RCC 7860 (cell line): Measurements from ENCODE around the gene SUSD4.

Source experiments
- DNase-seq: peaks from one replicate; pipeline ENCODE4 v3.0.0-alpha.2; 2015; ENCODE audit warnings: low spot score
- FAIRE-seq: peaks from 2 replicates; lab custom pipeline; 2012; peaks lifted over from hg19 to GRCh38; lab: Jason Lieb, UNC

Gene SUSD4

DNA sequence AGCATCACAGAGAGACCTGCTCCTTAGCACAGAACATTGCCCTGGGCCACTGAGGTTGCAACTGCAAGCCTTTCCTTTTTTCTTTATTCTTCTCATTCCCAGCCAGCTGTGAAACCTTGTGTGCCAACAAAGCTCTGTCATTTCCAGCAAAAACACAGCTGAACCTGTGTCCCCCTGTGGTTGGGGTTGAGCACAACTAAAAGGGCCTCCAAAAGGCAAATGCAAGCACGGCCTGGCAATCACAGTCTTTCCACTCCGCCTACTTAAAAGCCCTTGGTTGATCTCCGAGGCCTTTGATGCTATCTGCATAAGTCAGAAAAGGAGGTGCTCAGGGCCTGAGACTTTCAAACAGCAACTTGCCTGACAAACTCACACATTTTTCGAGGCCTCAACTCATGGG, 32.7 kb downstream of the SUSD4 start:
- DNase-seq (no peak), FAIRE-seq (no peak)

DNA sequence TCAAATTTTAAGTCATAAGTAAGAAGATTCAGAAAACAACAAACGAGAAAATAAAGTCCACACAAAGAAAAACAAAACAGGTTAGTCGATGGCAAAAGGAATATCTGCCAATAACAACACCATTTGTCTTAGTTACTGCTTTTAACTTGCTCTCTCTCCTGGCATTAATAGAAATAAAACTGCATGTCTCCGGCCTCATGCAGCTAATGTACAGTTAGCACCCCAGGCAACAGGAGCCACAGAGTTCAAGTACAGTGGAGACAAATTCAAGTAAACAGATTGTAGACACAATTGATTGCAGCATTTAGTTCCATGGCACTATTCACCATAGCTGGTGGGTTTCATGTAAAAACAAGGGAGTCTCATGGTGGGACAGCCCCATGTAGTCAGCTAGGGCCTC, 33.5 kb downstream of the SUSD4 start:
- FAIRE-seq (no peak), DNase-seq (no peak)

DNA sequence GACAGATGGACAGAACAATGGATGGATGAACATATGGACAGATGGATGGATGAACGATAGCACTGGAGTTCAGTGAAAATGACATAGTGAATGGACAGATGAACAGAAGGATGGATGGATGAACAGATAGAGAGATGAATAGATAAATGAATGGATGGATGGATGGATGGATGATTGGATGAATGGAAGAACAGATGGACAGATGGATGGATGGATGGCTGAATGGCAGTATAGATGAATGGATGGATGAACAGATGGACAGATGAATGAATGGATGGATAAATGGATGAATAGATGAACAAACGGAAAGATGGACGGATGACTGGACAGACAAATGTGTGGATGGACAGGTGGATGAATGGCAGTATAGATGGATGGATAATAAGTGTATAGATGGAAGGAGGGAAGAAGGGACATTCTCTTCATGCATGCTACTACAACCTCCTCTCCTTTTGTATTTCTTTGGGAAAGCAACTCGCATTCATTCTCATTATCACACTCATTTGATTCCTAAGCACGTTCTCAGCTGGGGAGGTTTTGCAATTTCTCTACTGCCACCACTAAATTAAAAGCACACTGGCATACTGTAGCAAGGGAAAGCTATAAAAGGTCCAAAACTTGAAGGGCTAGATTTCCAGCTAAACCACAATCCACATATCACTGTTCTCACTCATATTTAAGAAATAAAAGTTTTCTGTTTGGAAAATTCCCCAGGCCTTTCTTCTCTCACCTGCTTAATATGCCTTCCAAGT, 34.1 kb downstream of the SUSD4 start:
- FAIRE-seq (no peak), DNase-seq (no peak)

DNA sequence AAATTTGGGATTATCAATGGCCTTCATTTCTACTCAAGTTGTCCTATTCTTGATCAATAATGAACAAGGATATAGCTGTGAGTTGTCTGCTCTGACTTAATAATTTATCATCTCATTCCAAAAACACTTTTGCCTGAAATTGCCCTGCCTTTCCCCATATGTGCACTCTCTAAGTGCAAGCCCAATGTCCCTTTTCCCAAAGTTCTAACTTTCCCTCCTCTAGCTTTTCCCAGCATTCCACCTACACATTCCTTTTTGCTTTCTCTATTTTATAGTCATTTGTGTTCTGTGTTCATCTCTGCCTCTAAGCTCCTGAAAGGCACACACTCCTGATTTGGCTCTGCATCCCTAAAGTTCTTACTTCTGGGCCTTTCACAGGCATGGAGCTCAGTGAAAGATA, 34.7 kb downstream of the SUSD4 start:
- FAIRE-seq, result no peak
- no peak for DNase-seq

DNA sequence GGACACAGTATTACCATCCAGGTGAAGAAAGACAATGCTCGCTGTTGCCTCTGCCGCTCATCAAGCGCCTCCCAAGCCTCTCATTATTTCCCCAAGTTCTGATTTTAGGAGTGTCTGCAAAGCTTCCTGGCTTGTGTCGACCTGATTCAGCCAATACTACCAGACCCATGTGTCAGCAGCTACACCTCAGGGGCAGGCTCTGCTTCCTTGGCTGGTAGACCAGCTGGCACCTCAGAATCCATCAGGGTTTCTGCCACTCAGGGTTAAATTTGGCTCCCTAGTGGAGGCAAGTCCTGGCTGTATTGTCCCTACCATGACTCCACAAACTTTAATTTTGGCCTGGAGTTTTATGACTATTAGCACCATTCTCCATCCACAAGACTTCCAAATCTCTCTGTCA, 35.4 kb downstream of the SUSD4 start:
- FAIRE-seq (no peak), DNase-seq (no peak)

DNA sequence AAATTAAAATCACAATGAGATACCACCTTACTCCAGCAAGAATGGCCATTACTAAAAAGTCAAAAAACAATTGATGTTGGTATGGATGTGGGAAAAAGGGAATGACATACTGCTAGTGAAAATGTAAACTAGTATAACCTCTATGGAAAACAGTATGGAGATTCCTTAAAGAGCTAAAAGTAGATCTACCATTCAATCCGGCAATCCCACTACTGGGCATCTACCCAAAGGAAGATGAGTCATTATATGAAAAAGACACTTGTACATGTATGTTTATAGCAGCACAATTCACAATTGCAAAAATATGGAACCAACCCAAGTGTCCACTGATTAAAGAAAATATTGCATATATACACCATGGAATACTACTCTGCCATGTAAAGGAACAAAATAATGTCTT, 37.2 kb downstream of the SUSD4 start:
- no peak for FAIRE-seq

DNA sequence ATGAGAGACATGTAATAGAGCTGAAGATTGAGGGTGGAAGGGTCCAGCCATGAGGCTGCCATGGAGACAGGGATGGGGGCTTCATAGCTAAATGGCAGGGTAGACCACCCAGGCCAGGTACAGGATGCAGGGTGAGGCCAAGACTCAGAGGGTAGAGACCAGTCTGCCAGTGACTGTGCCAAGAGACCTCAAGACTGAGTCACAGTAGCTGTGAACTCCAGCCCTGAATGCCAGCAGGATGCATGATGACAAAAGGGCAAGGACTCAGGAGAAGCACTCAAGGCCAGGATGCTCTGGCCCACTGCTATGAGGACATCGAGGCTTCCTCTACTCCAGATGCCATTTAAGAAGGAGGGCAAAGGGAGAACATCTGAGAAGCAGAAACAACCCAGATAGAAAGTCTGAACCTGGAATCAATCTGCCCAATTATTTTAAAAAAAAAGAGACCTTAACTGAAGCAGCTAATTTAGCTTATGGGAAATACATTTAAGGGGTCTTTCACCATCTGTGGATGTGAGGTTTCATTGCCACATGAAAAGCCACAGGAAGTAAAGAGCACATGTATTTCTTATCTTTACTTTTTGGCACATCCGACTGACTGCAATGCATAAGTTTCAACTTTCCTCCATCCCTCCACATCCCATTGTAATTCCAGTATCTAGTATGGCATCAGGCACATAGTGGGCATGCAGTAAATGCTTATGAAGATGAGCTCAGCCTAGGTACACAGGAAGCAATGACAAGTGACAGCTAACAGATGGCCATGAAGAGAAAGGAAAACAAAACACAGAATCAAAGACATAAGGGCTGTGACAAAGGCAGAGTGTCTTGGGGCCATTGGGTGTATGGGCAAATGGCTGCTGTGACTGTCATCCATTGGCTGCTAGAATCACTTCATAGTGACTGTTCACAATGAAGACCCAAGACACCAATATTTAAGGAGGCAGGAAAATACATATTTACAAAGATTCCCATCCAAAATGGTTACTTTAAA, 40.2 kb downstream of the SUSD4 start:
- no peak for DNase-seq
- FAIRE-seq, result no peak

More for the DNA sequence above, 37.2 kb downstream of the SUSD4 start:
- DNase-seq, result no peak

DNA sequence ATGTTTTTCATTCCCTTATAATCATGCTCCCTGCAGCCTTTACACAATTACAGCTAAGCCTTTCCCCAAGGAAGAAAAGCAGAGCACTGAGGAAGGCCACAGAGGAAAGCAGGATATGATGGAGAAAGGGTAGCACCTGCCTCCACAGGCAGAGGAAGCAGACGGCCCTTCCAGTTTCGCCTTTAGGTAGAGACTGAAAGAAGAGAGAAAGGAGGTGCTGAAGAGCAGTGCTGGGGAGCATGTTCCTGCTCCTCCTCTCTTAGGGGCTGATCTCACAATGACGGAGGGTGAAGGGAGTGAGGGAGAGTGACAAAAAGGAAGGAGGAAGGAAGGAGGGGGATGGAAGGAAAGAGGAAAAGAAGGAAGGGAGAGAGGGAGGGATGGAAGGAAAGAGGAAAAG, 41.1 kb downstream of the SUSD4 start:
- FAIRE-seq, result no peak
- no peak for DNase-seq

DNA sequence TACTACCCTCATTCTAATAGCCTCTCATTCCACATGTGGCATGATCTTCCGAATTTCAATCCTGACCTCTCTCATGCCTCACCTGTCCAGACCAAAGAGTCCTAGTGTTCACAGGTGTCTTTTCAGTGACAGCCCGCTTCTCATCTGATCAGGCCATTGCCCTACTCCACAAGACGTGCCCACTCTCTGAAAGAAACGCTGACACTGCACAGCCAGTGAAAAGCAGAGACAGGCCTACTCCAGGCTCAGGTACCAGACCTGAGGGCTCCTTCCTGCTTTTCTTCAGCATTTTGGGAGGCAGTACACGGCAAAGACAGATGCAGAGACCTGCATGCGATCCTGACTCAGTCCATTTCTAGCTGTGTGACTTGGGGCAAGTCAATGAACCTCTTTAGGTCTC, 43.0 kb downstream of the SUSD4 start:
- FAIRE-seq, result no peak

DNA sequence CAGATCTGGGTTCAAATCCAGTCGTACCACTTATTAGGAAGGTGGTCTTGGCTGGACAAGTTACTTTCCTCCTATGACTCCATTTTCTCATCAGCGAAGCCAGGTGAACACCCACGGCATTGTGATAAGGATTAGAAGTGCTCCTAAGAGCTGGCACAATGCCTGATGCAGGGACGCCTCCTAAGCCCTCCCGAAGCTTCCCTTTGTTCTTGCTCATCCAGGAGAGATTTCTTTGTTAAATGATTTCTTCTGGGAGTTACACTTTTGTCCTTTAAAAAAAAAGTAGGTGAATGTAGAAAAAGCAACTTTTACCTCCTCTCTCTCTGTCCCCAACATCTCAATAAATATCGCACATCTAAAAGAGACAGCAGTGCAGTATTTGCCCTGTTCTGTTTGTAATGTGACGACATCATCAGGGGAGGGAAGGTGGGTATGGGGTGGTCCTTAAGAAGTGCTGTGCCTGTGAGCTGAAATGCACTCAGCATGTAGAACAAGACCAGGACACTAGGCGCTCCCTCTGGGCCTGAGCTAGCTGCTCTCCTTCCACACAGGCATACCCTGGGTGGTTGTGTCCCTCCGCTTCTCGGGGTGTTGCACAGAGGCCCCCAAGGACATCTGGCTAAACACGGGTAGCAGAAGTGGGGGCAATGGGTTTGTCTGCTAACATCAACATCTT, 43.9 kb downstream of the SUSD4 start:
- FAIRE-seq (no peak), DNase-seq (no peak)

More for the DNA sequence above, 43.0 kb downstream of the SUSD4 start:
- DNase-seq, result no peak

DNA sequence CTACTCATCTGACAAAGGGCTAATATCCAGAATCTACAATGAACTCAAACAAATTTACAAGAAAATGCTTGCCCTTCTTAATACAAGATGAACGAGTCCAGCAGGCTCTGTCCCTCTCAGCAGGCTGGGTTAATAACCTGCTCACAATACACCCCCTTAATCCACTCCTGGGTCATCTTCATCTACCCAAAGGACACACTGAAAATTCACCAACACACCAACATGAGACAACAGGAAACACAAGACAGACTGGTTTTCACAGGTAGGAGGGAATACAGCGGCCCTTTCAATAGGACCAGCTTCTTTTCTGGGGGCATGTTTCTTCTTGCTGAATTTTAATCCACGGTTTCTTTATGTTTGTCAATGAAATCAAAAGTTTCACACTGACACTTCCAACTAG, 44.6 kb downstream of the SUSD4 start:
- FAIRE-seq (no peak), DNase-seq (no peak)

DNA sequence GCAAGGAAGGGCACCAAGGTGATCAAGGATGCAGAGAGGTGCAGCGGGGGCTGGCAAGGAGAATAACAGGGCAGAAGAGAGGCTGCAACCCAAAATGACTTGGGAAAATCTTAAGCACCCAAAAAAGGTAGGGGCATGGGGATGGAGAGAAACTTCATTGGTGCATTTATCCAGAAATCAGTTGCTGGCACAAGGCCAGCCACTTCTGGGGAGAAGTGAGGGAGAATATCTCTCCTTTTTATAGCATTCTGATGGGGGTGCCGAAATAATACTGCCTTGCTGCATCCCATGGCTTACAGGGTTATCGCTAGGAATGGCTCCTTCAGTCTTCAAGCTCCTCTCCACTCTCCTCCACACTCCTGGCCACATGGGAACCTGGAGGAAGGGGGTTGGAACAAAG, 47.9 kb downstream of the SUSD4 start:
- no peak for FAIRE-seq
- no peak for DNase-seq

DNA sequence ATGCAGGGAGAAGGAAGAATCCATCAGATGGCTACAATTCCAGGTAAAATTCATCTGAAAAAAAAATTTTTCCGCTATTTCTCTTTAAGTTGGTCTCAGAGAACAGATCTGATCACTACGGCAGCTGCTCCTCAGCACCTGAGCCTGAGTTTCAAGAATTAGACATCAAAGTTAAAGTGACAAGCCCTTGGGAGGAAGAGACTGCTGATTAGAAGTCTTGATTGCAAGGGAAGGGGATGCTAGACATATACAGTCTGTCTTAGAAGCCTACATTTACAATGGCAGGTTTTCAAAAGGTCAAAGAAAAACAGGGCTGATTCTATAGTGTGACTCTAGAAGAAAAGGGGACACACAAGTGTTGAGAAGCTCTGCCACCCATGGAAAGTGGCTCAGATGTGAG, 48.3 kb downstream of the SUSD4 start:
- FAIRE-seq, result no peak
- no peak for DNase-seq

DNA sequence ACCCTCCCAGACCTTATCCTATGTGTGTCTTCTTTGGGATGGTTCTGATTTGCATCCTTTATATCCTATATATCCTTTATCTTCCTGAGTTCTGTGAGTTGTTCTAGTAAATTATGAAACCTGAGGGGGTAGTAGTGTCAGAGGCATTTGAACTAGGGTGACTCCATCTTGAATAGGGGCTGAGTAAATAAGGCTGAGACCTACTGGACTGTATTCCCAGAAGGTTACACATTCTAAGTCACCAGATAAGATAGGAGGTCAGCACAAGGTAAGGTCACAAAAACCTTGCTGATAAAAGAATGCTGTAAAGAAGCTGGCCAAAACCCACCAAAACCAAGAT, 50.6 kb downstream of the SUSD4 start:
- DNase-seq (no peak), FAIRE-seq (no peak)

DNA sequence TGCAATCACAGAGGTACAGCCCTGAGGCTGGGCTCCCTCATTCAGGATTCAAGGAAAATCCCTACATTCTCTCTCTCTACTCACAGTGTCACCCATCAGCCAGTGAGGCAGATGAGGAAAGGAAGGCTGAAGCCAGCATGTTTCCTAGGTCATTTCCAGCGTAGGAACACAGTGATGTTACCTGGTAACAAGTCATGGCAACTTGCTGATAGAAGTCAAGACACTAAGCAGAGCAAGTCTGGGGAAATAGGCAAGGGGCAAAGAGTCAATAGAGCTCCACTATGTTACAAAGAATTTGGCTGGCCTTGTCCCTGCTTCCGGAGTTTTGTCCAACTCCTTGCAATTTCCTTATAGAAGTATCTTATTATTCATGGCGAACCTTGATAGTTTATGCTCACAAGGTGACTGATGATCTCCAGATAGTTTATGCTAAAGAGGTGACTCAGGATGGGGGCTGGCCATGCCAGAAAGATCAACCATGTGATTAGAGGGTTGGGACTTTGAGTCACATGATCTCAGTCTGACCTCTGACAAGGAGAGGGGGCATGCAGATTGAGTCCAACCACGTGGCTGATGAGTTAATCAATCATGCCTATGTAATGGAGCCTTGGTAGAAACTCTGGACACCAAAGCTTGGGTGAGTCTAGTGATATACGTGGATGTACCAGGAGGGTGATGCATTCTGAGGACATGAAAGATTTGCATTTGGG, 51.1 kb downstream of the SUSD4 start:
- DNase-seq, result no peak
- no peak for FAIRE-seq

DNA sequence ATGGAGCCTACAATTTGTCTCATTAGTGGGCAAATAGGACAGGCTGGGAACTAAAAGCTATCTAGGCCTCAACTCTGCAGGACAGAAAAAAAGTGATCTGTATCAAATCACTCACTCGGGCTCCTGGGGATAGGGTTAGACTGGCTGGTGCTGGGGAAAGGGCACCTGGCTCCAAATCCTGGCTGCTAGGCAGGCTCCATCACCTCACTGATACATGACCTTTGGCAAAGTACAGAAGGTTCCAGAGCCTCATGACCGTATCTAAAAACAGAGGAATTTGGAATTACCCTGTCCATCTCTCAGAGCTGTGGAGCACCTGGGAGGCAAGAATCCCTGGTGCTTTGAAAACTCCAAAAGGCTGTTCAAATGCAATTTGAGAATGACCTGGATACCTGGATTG, 51.7 kb downstream of the SUSD4 start:
- DNase-seq (no peak), FAIRE-seq (no peak)

DNA sequence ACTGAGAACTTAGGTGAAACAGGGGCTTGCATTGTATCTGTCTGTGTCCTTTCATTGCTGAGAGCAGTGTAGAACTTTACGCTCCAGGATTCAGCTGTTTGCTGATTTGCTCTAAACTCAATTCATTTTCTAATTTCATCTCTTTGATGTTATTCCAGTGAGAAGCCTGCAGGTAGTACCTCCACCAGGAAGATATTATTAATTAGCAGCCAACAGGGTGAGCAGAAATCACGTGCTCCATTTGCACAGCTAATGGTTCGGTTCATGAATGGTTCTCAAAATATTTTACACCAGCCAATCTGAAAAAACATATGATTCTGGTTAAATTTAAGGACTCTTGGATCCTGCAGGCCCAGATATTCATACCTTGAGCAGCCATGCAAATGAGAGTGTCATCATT, 52.1 kb downstream of the SUSD4 start:
- DNase-seq (no peak), FAIRE-seq (no peak)

DNA sequence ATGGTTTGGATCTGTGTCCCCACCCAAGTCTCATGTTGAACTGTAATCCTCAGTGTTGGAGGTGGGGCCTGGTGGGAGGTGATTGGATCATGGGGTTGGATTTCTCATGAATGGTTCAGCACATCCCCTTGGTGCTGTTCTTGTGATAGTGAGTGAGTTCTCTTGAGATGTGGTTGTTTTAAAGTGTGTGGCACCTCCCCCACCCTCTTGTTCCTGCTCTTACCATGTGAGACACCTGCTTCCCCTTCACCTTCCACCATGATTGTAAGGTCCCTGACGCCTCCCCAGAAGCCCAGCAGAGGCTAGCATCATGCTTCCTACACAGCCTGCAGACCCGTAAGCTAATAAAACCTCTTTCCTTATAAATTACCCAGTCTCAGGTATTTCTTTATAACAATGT, 55.8 kb downstream of the SUSD4 start:
- FAIRE-seq (no peak), DNase-seq (no peak)

DNA sequence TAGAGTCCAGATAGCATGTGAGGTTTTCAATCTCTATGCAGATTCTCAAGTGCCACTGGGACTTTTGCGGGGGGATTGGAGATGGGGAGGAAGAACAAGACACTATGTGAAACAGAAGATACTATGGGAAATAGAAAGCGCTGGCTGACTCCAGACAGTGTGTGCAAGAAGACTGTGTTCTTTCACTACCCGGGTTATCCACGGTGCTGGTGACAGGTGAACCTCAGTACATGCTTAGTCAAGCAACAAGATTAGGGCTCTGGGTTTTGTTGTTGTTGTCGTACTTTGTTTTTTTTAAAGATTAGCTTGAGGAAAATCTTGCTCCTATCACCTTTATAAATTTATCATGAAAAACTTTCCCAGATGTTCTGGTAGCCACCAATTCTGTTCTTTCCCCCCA, 56.4 kb downstream of the SUSD4 start:
- DNase-seq, result no peak
- no peak for FAIRE-seq

DNA sequence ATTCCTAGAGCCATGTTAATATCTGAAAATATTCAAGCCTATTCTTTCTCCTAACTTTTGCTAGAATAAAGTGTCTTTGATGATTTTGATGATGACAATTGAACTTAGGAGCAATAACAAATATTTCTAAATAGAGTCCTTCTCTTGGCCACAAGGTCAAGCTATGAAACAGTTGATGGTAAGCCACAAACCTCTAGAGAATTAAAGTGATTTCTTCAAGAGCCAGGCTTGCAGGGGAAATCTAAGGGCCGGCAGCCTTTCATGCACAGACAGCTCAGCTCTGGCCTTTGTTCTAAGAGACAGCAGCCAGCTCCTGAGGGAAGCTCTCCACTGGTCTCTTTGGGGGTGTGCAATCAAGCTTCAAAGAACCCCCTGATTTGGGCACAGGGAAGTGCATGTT, 59.0 kb downstream of the SUSD4 start:
- no peak for DNase-seq
- no peak for FAIRE-seq

DNA sequence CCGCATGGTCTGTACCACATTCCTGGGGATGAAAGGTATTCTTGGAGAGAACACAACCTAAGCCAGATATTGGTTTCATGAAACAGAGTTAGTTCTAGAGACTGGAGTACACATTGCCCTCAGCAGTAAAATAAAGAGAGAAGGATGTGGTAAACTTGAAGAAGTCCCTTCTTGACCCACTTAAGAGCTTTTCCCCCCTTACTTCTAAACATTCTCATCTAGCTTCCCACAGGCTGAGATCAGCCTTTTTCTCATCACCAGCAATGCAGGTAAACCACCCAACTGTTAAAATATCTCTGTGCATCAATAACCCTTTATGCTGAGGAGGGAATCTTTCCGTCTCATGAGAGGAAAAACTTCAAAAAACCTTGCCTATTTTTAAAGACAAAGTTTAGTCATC, 62.6 kb downstream of the SUSD4 start:
- no peak for FAIRE-seq
- DNase-seq, result no peak
